Lower leg skin (tissue), 4 donors: ENCODE measurements around the gene SUFU. TPM values are rescaled to one million over a fixed set of nuclear protein-coding genes. Genes with fewer than 3 reads are reported as not detected.

Experiments used
- DNase-seq, 2 donors: peaks; one replicate each; pipeline ENCODE4 v3.0.0-alpha.2; 2019; ENCODE audit warnings: low spot score in 2 of 2
- H3K4me3 ChIP-seq: fragments of 200-600 bp; sonication (generic); 2 replicates; pipeline ENCODE4 v1.5.1; 2017; ENCODE audit warnings: mild to moderate bottlenecking, low read depth; ENCODE audit not compliant: poor library complexity, severe bottlenecking
- CTCF ChIP-seq, 3 donors: fragments of 450-650 bp; IDR thresholded peaks; one replicate each; pipeline ENCODE4 v1.5.1; 2016; ENCODE audit warnings: antibody characterized with exemption in 3 of 3, mild to moderate bottlenecking in 3 of 3, moderate library complexity in 2 of 3
- POLR2A ChIP-seq, 2 donors: fragments of 450-650 bp; IDR thresholded peaks; one replicate each; pipeline ENCODE4 v1.6.1; 2016 to 2017; ENCODE audit warnings: antibody characterized with exemption in 2 of 2, mild to moderate bottlenecking in 1 of 2, moderate library complexity in 1 of 2
- WGBS, 2 donors: methylation state at CpG; one replicate each; pipeline ENCODE4 v1.1.5; 2018; 5-methylcytosine and 5-hydroxymethylcytosine counted together
- intact Hi-C: fragments of 100-400 bp; cut with DNase I; formaldehyde crosslinking; loops from one replicate; pipeline ENCODE4 v1.15.0; 2023; ENCODE audit warnings: low total_unique reads
- total RNA-seq, 4 donors: library from RNA; depleted of rRNA; stranded (reverse); fragments of >200 nt; gene quantifications; one replicate each; pipeline ENCODE4 v1.1.0, GENCODE V29; 2016

The SUFU gene
- total RNA-seq, 4 donors from 2014 or later = 15.8 to 19.8 (median 18.0) TPM

DNA sequence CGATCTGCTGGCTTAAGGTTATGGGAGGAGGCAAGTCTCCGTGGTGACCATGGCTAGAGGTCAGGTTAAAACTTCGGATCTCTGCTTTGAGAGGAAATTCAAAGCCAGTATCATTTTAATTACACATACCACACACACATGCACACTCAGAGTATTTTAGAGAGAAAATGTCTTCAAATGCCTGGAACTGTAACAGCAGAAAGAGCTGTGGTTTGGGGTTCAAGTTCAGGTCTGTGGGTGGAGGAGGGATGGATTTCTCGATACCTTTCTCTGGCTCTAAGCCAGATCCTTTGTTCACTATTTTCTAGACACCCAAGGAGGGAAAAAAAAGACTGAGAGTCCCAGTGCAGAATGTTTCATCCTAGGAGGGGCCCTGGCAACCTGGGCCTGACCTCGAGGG, 177.9 kb downstream of the SUFU start:
- TF ChIP-seq CTCF (IDR thresholded peaks at IDR 0.05) (no peak), POLR2A (IDR thresholded peaks at IDR 0.05) (no peak)
- intact Hi-C loops = no loop called here
- DNase-seq = no peak
- 80 to 91% methylated on average over 5 of the region's 5 CpGs for WGBS, 2 donors
- no peak overlapping the region for H3K4me3 ChIP-seq

DNA sequence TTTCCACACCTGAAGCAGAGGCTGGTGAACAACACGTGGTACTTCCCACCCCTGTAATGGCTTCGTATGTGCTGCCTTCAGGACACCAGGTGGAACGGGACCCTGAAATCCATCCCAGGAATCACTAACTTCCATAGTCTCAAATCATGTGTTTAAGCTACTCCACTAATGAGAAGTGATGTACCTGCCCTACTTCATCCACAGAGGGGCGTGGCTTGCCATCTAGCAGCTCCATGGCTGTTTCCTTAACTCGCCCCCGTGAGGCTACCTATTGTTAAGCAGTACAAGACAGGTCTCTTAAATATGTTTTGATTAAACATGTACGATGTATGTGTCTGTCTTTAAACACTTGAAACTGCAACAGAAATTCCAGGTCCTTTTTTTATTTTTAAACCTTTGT, 178.6 kb downstream of the SUFU start:
- intact Hi-C loops = no loop called here
- no peak overlapping the region for H3K4me3 ChIP-seq
- TF ChIP-seq POLR2A (IDR thresholded peaks at IDR 0.05) (no peak), CTCF (IDR thresholded peaks at IDR 0.05) (no peak)
- WGBS, 2 donors = 91 to 93% methylated on average over 7 of the region's 7 CpGs
- peak in 1 of 2 donors; percentile 39 for DNase-seq

- no peak overlapping the region for H3K4me3 ChIP-seq
- WGBS, 2 donors = 92 to 93% methylated on average over 4 of the region's 4 CpGs
- DNase-seq = no peak
- TF ChIP-seq CTCF (IDR thresholded peaks at IDR 0.05) (no peak), POLR2A (IDR thresholded peaks at IDR 0.05) (no peak)
- intact Hi-C loops = no loop called here
These were observed 179.2 kb downstream of the SUFU start for GRCh38 chr10:102682981-102683380.

Other genes with a start within 250 kb of the SUFU start
- gene NFKB2, start 108.3 kb upstream of the SUFU start, total RNA-seq = 10 to 100 TPM; 19.4 to 36.1 (median 20.1) TPM
- 1 to 10 TPM in 3 of 4 donors, under 1 TPM in 1; 0.56 to 4.5 (median 2.1) TPM for gene PSD, start 85.2 kb upstream of the SUFU start, total RNA-seq
- gene FBXL15, start 83.1 kb upstream of the SUFU start, total RNA-seq = 10 to 100 TPM; 18.2 to 25.3 (median 19.1) TPM
- gene CUEDC2, start 71.4 kb upstream of the SUFU start, total RNA-seq = 10 to 100 TPM; 30.3 to 51.2 (median 32.7) TPM
- 10 to 100 TPM in 3 of 4 donors, 1 to 10 TPM in 1; 7.6 to 17.3 (median 11.5) TPM for gene C10orf95, start 52.4 kb upstream of the SUFU start, total RNA-seq
- 100 to 1,000 TPM in 2 of 4 donors, 10 to 100 TPM in 2; 77.7 to 131 (median 106) TPM for gene ACTR1A, start 1.3 kb upstream of the SUFU start, total RNA-seq
- 100 to 1,000 TPM in 3 of 4 donors, 10 to 100 TPM in 1; 91.7 to 128 (median 106) TPM for gene TRIM8, start 140.5 kb downstream of the SUFU start, total RNA-seq
- 1 to 10 TPM; 1.6 to 3.8 (median 3.2) TPM for gene ARL3, start 210.4 kb downstream of the SUFU start, total RNA-seq
- 1 to 10 TPM in 2 of 4 donors, under 1 TPM in 2; 0.46 to 4.7 (median 1.1) TPM for gene SFXN2, start 210.7 kb downstream of the SUFU start, total RNA-seq
- gene WBP1L, start 240.0 kb downstream of the SUFU start, total RNA-seq = 100 to 1,000 TPM; 144 to 171 (median 163) TPM